HG03196 (cell line): Measurements from ENCODE around the gene SERPINA9.
"Not testable (repeated sequence)": the region's sequence is repeated elsewhere in the genome, so short reads cannot be mapped to it uniquely, and the experiment has no call there.

Experiments used
- ATAC-seq: cut with Tn5 transposase; IDR thresholded peaks from one replicate; pipeline ENCODE4 v1.9.1; 2021; ENCODE audit not compliant: unreplicated experiment

SERPINA9 gene

DNA sequence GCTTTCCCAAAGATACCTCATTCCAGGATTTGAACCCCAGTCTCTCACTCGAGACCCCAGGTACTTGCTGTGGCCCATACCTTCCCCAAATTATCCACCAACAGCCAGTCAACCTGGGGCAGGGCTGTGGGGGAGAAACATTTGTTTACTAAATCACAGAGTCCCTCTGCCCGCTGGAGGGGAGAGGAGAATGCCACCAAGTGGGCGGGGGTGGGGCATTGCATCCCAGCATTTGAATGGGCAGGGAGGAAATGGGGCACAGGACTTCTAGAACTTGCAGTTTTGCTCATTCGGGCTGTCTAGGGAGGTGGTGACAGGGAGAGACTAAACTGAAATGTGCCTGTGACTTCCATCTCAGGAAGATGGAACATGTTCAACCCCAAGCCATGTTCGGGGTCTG lies 10.9 kb upstream of the SERPINA9 start:
- no peak for ATAC-seq

DNA sequence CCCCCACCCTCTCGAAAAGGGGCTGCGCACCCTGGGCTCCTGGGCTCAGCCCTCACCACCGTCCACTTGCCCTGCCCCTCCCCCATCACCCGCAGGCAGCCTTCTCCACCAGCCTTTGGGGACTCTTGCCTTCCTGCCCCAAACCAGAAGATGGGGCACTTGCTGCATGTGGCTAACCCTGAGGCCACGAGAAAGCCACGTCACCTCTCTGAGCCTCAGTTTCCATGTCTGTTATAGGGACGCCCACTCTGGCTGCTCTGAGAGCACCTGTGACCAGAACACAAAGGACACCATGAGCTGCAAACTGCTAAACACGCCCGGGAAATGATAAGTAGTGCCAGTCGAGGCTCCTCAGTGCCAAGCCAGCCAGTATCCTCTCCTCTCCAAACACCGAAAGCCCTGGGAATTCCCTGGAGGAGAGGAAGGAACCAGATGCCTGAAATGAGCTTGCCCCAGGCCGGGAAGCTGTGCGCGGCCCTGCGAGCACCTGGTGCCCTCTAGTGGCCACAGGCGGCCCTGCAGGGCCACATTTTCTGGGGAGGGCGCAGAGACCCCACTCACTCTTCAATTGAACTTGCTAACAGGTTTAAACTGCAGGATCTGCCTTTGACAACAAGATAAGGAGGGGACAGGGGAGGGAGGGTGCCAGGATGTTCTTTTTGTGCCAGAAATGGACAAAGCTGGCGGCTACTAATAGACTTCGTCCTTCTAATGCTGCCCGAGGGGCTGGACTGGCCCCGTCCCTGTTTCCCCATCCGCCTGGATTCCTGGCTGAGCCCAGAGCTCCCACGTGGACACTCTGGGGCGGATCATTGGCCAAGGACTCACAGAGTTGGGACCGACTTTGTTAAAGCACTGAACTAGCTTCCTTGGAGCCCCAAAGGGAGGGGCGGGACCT lies 10.2 kb upstream of the SERPINA9 start:
- no peak for ATAC-seq

DNA sequence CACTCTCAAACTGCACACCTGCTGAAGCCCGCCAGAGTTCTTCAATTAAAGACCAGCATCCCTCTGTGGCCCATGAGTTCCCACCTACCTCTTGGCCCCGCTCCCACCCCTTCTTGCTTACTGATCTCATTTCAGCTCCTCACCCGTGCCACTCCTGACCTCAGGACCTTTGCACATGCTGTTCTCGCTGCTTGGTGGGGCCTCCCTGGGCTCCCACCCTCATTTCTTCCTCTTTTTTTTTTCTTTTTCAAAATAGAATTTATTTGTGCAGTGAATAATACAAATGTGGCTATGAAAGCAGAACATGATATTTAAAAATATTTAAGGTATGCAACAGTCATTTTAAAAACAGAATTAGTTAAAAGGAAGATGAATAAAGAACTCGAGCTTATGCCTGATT lies 8.5 kb upstream of the SERPINA9 start:
- ATAC-seq, result no peak

DNA sequence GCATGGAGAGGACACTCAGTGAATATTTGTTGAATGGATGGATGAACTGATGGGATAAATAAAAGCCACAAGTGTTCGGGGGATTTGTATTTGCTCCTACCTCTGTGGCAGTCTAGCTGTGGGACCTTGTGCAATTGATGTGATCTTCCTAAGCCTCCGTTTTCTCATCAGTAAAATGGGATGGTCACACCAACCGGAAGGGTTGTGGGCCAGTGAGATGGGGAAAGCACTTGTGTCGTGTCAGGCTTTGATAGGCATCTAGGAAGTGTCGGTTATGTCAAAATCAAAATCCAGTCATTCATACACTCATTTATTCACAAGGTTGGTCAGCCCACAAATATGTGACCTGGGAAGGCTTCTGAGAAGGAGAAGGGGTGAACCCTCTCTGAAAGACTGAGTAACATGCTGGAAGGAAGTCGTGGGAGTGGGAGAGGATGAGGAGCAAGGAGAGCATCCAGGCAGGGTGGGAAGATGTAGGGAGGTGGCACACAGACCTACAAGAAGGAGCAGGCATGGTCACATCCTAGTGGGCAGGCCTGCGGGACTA lies 7.8 kb upstream of the SERPINA9 start:
- ATAC-seq, result no peak

DNA sequence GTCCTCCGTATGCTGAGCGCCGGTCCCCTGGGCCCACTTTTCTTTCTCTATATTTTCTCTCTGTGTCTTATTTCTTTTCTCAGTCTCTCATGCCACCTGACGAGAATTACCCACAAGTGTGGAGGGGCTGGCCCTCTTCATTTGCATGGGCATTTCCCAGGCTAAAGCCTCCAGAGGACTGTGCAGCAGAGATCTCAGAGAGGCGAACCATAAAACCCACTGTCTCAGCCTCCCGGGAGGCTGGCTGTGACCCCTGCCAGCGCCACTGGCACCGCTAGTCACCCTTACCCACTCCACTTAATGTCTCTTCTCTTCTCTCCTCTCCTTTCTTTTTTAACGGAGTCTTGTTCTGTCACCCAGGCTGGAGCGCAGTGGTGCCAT lies 7.1 kb upstream of the SERPINA9 start:
- ATAC-seq, result peak; percentile 55

DNA sequence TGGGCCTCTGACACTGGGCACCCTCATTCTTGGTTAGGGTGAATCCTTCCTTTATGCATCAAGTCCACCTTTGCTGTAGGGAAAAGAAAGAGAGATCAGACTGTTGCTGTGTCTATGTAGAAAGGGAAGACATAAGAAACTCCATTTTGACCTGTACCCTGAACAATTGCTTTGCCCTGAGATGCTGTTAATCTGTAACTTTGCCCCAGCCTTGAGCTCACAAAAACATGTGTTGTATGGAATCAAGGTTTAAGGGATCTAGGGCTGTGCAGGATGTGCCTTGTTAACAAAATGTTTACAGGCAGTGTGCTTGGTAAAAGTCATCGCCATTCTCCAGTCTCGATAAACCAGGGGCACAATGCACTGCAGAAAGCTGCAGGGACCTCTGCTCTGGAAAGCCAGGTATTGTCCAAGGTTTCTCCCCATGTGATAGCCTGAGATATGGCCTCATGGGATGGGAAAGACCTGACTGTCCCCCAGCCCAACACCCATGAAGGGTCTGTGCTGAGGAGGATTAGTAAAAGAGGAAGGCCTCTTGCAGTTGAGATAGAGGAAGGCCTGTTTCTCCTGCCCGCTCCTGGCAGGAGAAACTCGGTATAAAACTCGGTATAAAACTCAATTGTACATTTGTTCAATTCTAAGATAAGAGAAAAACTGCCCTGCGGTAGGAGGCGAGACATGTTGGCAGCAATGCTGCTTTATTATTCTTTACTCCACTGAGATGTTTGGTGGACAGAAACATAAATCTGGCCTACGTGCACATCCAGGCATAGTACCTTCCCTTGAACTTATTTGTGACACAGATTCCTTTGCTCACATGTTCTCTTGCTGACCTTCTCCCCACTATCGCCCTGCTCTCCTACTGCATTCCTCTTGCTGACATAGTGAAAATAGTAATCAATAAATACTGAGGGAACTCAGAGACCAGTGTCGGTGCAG lies 6.4 kb upstream of the SERPINA9 start:
- ATAC-seq, result not testable (repeated sequence)

DNA sequence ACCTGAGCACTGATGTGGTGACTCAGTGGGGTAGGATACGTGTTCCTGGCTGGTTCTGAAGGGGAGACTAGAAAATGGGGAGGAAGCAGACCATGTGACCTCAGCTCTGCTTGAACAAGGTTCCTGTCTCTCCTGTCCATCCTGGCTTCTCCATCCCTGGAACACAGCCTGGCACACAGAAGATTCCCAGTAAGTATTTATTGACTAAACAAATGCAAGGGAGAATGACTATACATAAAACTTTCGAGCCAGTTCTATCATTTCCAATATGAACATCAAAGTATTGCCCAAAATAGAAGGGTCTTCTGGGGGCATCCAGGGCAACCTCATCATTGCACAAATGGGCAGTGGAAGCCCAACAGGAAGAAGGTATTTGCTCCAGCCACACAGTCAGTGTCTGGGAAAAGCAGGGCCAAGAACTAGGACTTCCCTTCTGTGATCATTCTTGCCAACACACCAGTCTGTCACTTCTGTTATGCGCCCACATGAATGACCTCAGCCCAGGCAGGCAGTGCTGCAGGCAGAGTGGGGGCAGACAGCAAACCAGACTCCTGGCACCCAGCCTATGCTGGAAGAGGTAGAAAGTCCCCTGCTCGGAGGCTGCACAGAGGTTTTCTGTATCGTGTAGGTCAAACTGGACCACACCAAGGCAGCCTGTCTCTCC lies 5.6 kb upstream of the SERPINA9 start:
- ATAC-seq, result no peak

DNA sequence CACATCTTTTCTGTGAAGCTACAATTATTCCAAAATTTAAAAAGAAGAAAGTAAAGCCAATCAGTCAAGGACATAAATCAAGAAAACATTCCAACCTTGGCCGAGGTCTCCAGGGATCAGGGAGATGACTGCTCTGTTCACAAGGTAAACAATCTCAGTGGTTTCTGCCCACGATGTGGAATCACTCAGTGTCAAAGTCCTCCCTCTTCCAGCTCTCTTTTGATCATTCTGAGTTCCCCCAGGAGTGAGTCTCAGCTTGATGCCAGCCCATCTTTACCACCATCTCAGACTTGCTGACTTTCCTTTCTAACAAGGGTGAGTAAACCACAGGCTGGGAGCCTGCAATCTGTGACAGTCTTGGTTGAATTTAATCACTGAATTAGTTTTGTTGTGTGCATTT lies 4.8 kb upstream of the SERPINA9 start:
- ATAC-seq, result no peak

DNA sequence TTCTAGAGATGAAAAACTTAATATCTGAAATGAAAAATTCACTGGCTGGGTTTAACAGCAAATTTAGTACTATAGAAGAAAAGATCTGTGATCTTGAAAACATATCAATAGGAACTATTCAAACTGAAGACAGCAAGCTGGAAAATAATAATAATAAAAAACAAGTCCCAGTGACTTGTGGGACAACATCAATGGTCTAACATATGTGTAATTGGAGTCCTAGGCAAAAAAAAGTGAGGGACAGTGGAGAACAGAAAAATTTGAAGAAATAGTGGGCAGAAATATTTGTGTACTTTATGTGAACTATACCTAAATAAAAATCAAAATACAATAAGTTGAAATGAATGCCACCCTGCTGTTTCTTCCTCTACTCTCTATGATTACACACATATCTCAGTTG lies 2.4 kb upstream of the SERPINA9 start:
- ATAC-seq, result no peak

DNA sequence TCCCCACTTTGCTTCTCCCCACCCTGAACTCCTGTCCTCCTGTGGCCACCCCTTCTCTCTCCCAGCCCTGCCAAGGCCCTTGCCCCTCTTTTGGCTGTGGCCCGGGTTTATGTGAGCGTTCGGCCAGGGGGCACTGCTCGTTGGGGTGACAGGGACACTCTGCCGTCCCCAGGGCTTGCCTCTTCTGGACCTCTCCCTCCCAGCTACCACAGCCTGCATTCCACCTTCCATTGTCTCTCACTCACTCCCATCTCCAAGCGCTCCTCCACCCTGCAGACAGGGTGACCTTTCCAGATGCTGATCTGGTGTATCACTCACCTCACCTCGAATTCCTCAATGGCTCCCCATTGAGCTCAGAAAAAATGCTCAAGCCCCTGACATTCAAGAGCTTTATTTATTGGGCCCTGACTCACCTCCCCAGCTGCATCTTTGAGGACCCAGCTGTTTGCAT lies 1.4 kb downstream of the SERPINA9 start:
- no peak for ATAC-seq

DNA sequence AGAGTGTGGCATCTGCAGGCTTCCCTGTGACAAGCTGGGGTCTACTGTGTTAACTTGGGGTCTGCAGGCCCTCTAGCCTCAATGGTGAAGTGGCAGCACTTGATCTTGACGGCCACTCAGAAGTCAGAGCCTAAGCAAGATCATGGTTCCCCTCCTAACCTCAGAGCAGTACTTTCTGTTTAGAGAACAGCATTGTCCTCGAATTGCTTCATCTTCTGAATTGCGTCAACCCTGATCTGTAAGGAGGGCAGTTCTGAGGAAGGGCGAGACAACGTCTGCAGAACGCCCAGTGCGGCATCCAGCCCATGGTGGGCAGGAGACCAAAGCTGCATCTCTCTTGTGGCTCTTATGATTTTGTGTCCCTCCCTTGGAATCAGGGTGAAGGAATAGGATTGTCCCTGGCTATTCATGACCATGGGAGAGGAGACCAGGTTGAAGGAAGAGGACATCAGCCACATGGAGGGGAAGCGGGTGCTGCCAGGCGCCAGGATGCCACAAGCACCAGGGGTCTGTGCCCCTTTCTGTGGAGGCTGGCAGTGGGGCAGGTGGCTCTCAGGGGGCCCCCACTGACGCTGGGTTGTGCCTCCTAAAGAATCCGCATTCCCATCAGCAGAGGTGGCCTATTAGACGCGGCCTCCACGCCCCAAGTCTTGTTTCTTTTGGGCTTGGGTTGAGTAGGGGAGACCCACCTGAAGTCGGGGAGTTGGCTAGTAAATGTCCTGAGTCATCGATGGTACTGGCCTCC lies 2.2 kb downstream of the SERPINA9 start:
- no peak for ATAC-seq

DNA sequence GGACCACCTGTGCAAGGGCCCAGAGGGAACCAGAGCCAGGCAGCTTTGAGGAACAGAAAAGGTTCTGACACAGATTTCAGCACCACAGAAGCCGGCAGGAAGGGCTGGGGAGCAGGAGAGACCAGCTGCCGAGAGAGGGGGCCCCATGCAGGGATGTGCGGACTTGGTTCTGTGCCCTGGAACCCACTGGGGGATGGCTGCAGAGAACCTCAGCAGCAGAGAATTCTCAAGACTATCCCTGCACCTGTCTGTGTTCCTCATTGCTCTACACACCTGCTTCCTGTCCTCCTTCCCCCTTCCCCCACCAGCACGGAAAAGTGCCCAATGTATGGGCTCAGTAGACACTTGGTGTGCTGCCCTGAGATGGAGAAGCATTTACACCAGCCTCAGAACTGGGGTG lies 3.2 kb downstream of the SERPINA9 start:
- ATAC-seq, result no peak

DNA sequence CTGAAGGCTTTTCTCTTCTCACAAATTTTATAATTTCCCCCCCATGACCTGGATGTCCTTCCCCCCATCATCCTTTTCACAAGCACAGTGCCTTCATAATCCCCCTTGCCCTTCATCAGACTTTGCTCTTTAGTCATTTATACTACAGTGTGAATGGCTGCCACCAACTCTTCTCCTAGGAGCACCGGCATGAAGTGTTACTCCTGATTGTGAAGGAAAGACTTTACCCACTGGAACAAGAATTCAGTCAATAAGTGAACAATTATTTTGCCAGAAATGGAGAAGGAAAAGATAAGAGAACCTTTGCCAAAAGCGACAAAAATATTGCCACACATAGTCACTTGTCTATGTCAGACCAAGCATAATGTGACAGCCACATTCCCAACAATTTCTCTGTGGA lies 5.0 kb downstream of the SERPINA9 start:
- ATAC-seq, result no peak

DNA sequence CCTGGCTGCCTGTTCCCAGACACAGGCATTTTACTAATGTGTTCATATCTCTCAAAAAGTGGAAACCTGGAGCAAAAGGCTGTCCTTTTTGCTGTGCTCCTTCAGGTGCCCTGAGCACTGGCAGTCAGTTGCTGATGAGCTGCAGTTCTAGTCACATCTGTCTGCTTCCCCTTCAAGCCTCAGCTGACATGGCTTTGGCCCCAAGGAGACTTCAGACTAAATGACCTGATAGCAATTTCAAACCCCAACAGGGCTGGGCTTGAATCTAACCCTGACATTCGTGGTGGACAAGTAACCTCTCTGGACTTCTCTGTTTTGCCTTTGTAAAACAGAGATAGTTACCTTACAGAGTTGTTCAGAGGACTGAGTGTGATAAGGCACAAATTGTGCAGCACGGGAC lies 5.7 kb downstream of the SERPINA9 start:
- no peak for ATAC-seq

DNA sequence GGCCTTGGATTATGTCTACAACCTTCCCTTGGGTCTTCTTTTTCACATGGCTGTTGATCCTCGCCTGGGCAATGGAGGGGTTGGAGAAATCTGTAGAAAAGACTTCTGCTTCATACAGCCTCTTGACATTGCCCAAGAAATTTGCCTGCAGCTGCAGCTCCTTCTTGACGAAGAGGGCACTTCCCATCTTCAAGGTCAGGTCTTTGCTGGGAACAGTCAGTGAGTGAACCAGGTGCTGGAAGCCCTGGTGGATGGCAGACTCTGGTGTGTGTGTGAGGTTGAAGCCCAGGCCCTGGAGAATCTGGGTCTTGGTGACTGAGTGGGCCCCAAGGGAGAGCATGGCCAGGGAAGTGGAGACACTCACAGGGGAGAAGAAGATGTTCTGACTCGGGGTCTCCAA lies 6.7 kb downstream of the SERPINA9 start:
- ATAC-seq, result no peak

DNA sequence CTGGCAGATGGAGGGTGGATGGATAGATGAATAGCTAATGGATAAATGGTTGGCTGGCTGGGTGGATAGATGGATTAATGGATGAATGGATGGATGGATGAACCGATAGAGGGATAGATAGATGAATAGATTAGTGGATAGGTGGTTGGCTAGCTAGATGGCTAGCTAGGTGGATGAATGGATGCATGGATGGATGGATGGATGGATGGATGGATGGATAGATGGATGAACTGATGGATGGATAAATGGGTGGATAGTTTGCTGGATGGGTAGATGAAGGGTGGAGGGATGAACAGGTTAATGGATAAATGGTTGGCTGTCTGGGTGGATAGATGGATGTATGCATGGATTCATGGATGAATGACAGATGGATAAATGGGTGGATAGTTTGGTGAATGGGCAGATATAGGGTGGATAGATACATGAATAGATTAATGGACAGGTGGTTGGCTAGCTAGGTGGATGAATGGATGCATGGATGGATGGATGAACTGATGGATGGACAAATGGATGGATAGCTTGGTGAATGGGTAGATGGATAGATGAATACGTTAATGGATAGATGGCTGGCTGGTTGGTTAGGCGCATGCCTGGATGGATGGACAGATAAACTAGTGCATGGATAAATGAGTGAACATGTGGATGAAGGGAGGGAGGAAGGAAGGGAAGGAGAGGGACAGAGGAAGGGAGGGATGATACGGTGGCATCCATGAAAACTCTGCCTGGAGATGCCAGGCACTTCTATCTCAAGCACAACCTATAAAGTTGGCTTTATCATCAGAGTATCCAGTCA lies 8.1 kb downstream of the SERPINA9 start:
- no peak for ATAC-seq

DNA sequence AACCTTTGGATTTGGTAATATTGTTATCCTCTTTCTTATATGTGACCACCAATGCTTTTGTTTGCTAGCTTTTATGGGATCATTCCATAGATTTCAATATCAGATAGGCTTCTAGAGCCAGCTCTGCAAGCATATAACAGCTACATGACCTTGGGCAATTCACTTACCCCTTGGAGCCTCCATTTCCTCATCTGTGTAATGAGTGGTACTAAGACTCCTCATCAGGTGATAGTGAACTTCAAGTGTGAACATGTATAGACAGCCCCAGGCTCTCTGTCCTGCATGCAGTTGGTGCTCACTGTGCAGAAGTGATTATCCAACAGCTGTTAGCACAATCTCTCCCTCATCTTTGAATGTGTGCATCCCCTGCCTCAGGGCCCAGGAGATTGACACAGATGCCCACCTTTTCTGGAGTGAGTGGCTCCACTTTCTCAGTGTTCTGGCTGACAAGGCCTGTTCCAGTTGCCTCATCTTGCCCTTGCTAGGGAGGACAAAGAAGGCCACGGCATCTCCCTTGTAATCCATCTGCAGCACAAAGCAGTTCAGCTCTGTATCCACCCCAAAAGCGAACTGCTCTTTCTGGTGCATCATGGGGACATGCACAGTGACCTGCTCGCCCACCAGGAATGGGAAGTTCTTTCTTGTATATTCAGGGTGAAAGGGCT lies 9.2 kb downstream of the SERPINA9 start:
- no peak for ATAC-seq

DNA sequence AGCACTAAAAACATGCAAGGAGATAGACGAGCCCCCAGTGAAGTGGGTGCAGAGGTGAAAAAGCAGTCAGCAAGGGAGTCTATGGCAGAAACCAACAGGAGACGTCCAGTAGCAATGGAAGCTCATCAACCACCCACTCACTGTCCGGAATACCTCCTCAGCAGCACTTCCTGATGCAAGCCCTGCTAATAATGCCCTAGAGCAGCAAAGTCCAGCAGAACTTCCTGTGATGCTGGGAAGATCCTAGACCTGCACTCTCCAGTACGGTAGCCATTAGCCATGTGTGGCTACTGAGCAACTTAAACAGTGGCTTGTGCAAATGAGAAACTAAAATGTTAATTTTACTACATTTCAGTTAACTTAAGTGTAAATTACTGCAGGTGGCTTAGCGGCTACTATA lies 11.0 kb downstream of the SERPINA9 start:
- ATAC-seq, result no peak

DNA sequence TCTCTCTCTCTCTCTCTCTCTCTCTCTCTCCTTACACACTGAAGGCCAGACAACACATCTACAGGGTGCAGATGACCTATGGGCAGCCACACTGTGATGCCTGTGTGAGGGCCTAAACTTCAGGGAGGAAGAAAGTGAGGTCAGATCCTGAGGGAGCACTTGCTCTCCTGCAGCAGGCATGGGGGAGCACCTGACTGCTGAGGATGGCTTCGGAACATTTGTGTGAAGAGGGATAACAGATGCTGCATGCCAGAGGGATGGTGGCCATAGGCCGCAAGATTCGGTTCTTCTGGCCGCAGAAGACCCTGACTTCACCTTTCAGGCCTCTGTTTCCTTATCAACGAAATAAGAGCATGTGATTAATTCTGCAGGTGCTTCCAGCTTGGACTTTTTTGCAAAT lies 11.7 kb downstream of the SERPINA9 start:
- no peak for ATAC-seq
